HG02938 (cell line): ENCODE data around the gene ICA1.
A peak's percentile ranks its signal among the peaks of the same experiment; 100 is the strongest.
"Not testable (repeated sequence)": the region's sequence is repeated elsewhere in the genome, so short reads cannot be mapped to it uniquely, and the experiment has no call there.

Source experiments
- ATAC-seq: cut with Tn5 transposase; IDR thresholded peaks from one replicate; pipeline ENCODE4 v1.9.1; 2021; ENCODE audit warnings: mild to moderate bottlenecking, moderate library complexity; ENCODE audit not compliant: unreplicated experiment

Gene ICA1

GRCh38 chr7:8261711-8262695, at the start of gene ICA1:
TSS of gene ICA1 (minus strand) at chr7:8262167. CDS start at chr7:8235926, 26,241 bp downstream.
- peak; percentile 60 for ATAC-seq

GRCh38 chr7:8310876-8311275, 48.9 kb upstream of the ICA1 start:
- no peak for ATAC-seq

- ATAC-seq = no peak
Observed at GRCh38 chr7:8305625-8306388, 43.8 kb upstream of the ICA1 start.

GRCh38 chr7:8305104-8305503, 43.1 kb upstream of the ICA1 start:
- ATAC-seq = no peak

- no peak for ATAC-seq
Observed at GRCh38 chr7:8303904-8304528, 42.0 kb upstream of the ICA1 start.

GRCh38 chr7:8297023-8297422, 35.1 kb upstream of the ICA1 start:
- ATAC-seq = not testable (repeated sequence)

- ATAC-seq = peak; percentile 24
Observed at GRCh38 chr7:8296362-8296659, 34.3 kb upstream of the ICA1 start.

- peak; percentile 99 for ATAC-seq
Observed at GRCh38 chr7:8295638-8296361, 33.8 kb upstream of the ICA1 start.

GRCh38 chr7:8291397-8292141, 29.6 kb upstream of the ICA1 start:
- ATAC-seq = no peak

- ATAC-seq = no peak
Observed at GRCh38 chr7:8290645-8291308, 28.8 kb upstream of the ICA1 start.

GRCh38 chr7:8286118-8286517, 24.2 kb upstream of the ICA1 start:
- no peak for ATAC-seq

GRCh38 chr7:8285155-8285554, 23.2 kb upstream of the ICA1 start:
- ATAC-seq = no peak

- no peak for ATAC-seq
Observed at GRCh38 chr7:8284606-8285005, 22.6 kb upstream of the ICA1 start.

- ATAC-seq = no peak
Observed at GRCh38 chr7:8283968-8284367, 22.0 kb upstream of the ICA1 start.

- no peak for ATAC-seq
Observed at GRCh38 chr7:8282871-8283270, 20.9 kb upstream of the ICA1 start.

- ATAC-seq = no peak
Observed at GRCh38 chr7:8282162-8282561, 20.2 kb upstream of the ICA1 start.

- ATAC-seq = no peak
Observed at GRCh38 chr7:8278183-8278582, 16.2 kb upstream of the ICA1 start.

GRCh38 chr7:8277394-8277982, 15.5 kb upstream of the ICA1 start:
- no peak for ATAC-seq

- ATAC-seq = no peak
Observed at GRCh38 chr7:8274589-8274988, 12.6 kb upstream of the ICA1 start.
